Subcutaneous adipose tissue (tissue), 4 donors: ENCODE measurements around the gene GALR2. TPM values are rescaled to one million over a fixed set of nuclear protein-coding genes. Genes with fewer than 3 reads are reported as not detected.

ENCODE experiments used
- total RNA-seq, 4 donors: library from RNA; depleted of rRNA; stranded (reverse); fragments of >200 nt; gene quantifications; one replicate each; pipeline ENCODE4 v1.1.0, GENCODE V29; 2016
- TF ChIP-seq, protein P1 (sequence below): fragments of 450-650 bp; IDR thresholded peaks from one replicate; pipeline ENCODE4 v1.5.1; 2016; ENCODE audit warnings: low read depth, mild to moderate bottlenecking, control low read depth, antibody characterized with exemption, moderate library complexity

Gene GALR2
- total RNA-seq, 4 donors from 2014 or later: not detected

GRCh38 chr17:76103274-76104139 is 28.9 kb downstream of the GALR2 start, which contains the start of gene EXOC7:
Gene EXOC7, minus strand, starts transcription at chr17:76103787. Its CDS starts 95 bp downstream, at chr17:76103692.
- TF ChIP-seq, protein P1, sequence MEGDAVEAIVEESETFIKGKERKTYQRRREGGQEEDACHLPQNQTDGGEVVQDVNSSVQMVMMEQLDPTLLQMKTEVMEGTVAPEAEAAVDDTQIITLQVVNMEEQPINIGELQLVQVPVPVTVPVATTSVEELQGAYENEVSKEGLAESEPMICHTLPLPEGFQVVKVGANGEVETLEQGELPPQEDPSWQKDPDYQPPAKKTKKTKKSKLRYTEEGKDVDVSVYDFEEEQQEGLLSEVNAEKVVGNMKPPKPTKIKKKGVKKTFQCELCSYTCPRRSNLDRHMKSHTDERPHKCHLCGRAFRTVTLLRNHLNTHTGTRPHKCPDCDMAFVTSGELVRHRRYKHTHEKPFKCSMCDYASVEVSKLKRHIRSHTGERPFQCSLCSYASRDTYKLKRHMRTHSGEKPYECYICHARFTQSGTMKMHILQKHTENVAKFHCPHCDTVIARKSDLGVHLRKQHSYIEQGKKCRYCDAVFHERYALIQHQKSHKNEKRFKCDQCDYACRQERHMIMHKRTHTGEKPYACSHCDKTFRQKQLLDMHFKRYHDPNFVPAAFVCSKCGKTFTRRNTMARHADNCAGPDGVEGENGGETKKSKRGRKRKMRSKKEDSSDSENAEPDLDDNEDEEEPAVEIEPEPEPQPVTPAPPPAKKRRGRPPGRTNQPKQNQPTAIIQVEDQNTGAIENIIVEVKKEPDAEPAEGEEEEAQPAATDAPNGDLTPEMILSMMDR: no peak

GRCh38 chr17:76104140-76104895 is 29.7 kb downstream of the GALR2 start:
- TF ChIP-seq, protein P1: no peak

GRCh38 chr17:76104896-76105231 is 30.3 kb downstream of the GALR2 start:
- TF ChIP-seq, protein P1: no peak

GRCh38 chr17:76106703-76107102 is 32.1 kb downstream of the GALR2 start:
- TF ChIP-seq, protein P1: no peak

DNA sequence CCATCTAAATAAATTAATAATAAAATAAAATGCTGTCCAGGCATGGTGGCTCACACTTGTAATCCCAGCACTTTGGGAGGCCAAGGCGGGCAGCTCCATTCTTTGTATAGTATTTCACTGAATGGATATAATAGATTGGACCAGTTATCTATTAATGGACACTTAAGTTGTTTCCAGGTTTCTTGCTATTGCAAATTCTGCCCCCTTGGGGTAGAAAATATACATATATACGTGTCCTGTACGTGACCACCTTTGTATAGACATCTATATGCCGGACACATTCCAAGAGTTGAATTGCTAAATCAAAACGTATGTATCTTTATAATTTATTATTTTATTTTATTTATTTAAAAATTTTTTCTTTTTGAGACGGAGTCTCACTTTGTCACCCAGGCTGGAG is 32.9 kb downstream of the GALR2 start:
- TF ChIP-seq, protein P1: no peak

- TF ChIP-seq, protein P1: no peak
Observed at GRCh38 chr17:76111956-76112355, 37.4 kb downstream of the GALR2 start.

DNA sequence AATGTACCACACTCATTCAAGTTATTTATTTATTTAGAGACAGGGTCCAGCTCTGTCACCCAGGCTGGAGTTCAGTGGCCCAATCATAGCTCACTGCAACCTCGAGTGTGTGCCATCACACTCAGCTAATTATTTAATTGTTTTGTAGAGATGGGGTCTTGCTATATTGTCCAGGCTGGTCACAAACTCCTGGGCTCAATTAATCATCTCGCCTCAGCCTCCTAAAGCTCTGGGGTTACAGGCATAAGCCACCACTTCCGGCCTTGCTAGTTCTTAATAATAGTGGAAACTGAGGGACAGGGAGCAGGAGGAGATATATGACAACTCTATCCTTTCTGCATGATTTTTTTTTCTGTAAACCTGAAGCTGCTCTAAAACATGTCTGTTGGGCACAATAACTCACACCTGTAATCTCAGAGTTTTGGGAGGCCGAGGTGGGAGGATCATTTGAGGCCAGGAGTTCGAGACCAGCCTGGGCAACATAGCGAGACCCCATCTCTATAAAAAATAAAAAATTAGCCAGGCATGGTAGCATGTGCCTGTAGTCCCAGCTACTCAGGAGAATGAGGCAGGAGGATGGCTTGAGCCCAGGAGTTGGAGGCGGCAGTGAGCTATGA is 40.7 kb downstream of the GALR2 start:
- TF ChIP-seq, protein P1: no peak
